ENCODE results near the gene ADCY2. TPM values are rescaled to one million over a fixed set of nuclear protein-coding genes. Genes with fewer than 3 reads are reported as not detected.

Gene ADCY2
- total and polyA plus RNA-seq, 9 of the 15 experiments (the other 6 are each of a cell fraction or from before 2014, with no cell fraction given), result 0.01 to 0.15 (median 0.03) TPM; not detected in 5

- TF ChIP-seq RNF219 (CRISPR knock-in tag; IDR thresholded peaks at IDR 0.05) (no peak), MTA3 (IDR thresholded peaks at IDR 0.05; ENCODE audit: borderline replicate concordance) (no peak), E2F5 (CRISPR knock-in tag; IDR thresholded peaks at IDR 0.05) (no peak), SMARCA4 (IDR thresholded peaks at IDR 0.05) (no peak), KLF13 (tag; IDR thresholded peaks at IDR 0.05; ENCODE audit: borderline replicate concordance, low read depth) (no peak), CEBPB (tag; IDR thresholded peaks at IDR 0.05) (no peak), ZBTB9 (CRISPR knock-in tag; IDR thresholded peaks at IDR 0.05) (no peak), HNRNPK (IDR thresholded peaks at IDR 0.05; ENCODE audit: low read depth, low read length, poor library complexity, severe bottlenecking) (no peak), ARID1B (IDR thresholded peaks at IDR 0.05) (no peak), NR2C2 (CRISPR knock-in tag; IDR thresholded peaks at IDR 0.05) (no peak), NR2C2 (tag; IDR thresholded peaks at IDR 0.05) (no peak)
These were observed 92.8 kb downstream of the ADCY2 start (continued) for GRCh38 chr5:7488734-7489133.

Data from K562 (cell line).